SH-SY5Y (cell line): ENCODE results near the gene CIPC.

ENCODE experiments used
- GATA2 ChIP-seq: IDR thresholded peaks from 2 replicates; pipeline ENCODE4 v1.6.1; 2011; ENCODE audit warnings: mild to moderate bottlenecking, low read depth, low read length
- GATA3 ChIP-seq: IDR thresholded peaks from 2 replicates; pipeline ENCODE4 v1.6.1; 2011; ENCODE audit warnings: low read depth, mild to moderate bottlenecking, low read length, moderate library complexity

- peak; percentile 79 for TF ChIP-seq GATA2
- TF ChIP-seq GATA3, result peak; percentile 64
Measured at GRCh38 chr14:77085538-77085937, 12.5 kb upstream of the CIPC start.
